Stimulated activated CD8-positive, alpha-beta memory T cell treated with anti-CD3 and anti-CD28 coated beads, Interleukin-7, amount 100 ng/mL, for 1 hour (primary cell): ENCODE data around the gene L3MBTL1.
A peak's percentile ranks its signal among the peaks of the same experiment; 100 is the strongest.

Experiments
- DNase-seq, 2 donors: peaks; one replicate each; pipeline ENCODE4 v3.0.0-alpha.2; 2020; ENCODE audit warnings: low read depth in 2 of 2

The L3MBTL1 gene

DNA sequence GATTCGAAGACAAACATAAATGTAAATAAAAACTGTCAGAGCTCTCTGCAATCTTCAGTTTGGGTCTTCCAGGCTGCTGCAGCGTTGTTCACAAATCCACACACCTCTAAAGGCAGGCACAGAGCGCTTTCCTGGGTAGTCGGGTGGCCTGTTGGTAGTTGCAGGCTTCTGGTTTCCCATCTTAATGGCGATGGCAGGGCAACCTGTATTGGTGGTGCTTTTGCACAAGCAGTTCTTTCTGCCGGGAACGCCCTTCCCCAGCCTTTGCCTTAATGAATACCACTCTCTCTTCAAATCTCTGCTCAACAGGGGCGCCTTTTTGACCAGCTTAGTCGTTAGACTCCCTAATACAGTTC, 82.5 kb downstream of the L3MBTL1 start:
- DNase-seq: no peak

DNA sequence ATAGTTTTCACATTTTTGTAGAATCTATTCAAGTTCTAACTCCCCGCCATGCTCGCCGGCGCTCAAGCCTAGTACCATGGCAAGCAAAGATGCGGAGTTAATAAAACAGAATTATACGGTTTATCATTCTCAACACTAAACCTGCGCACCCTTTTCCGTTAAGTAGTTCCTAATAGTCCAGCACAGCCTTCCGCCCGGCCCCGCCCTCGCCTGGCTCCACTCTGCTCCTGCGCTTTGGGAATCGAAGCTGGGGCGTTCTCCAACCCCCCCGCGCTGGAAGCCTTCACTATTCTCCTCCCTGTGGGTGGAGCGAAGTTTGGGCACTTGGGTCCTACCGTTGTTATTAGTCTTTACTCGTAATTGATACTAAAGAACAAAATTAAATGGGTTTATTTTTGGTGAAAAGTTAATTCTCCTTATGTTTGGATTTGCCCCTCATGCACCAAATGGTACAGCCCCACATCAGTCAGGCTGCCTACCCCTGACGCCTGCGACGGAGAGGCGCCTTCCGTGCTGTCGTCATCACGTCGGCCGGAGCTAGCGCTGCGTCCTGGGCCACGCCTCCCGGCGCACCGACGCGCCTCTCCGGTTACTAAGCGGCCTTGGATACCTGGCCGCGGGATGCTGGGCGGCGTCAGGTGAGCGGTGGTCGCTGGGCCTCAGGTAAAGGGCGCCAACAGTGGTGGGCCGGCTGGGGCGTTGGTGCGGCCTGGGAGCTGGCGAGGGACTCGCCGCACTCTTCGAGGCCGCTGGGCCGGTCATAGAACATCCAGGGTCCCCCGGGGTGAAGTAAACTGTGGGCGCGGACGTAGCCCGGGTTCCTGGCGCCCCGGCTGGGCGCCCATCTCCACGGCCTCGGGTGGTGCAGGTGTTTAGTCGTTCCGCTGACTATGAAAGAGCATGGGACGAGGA, 83.2 kb downstream of the L3MBTL1 start, which contains the start of gene IFT52:
TSS of gene IFT52 (plus strand) at position 546 of the 912 bp plus-strand sequence. CDS start 3,762 bp downstream, outside the sequence.
- DNase-seq: peak; percentile 66 to 69
